HG03139 (cell line): ENCODE data around the gene PCDH1.

Experiments
- ATAC-seq: cut with Tn5 transposase; IDR thresholded peaks from one replicate; pipeline ENCODE4 v1.9.1; 2021; ENCODE audit not compliant: unreplicated experiment

Gene PCDH1

GRCh38 chr5:141857226-141857625 is 21.0 kb downstream of the PCDH1 start:
- ATAC-seq = no peak

- ATAC-seq = no peak
These were observed 22.0 kb downstream of the PCDH1 start for GRCh38 chr5:141856037-141856790.

- ATAC-seq = no peak
These were observed 22.8 kb downstream of the PCDH1 start for GRCh38 chr5:141855265-141856036.

- no peak for ATAC-seq
These were observed 24.1 kb downstream of the PCDH1 start for GRCh38 chr5:141853895-141854626.

- no peak for ATAC-seq
These were observed 25.8 kb downstream of the PCDH1 start for GRCh38 chr5:141852448-141852847.

GRCh38 chr5:141851195-141851874 is 26.9 kb downstream of the PCDH1 start:
- ATAC-seq = no peak

GRCh38 chr5:141850786-141851185 is 27.4 kb downstream of the PCDH1 start:
- ATAC-seq = no peak

- peak; percentile 5 for ATAC-seq
These were observed 27.9 kb downstream of the PCDH1 start for GRCh38 chr5:141850244-141850768.

GRCh38 chr5:141849415-141850243 is 28.6 kb downstream of the PCDH1 start:
- ATAC-seq = peak; percentile 62

- ATAC-seq = peak; percentile 30
These were observed 29.3 kb downstream of the PCDH1 start for GRCh38 chr5:141848744-141849414.

- ATAC-seq = no peak
These were observed 32.2 kb downstream of the PCDH1 start for GRCh38 chr5:141846031-141846430.

GRCh38 chr5:141845371-141845851 is 32.8 kb downstream of the PCDH1 start:
- no peak for ATAC-seq

- ATAC-seq = no peak
These were observed 33.7 kb downstream of the PCDH1 start for GRCh38 chr5:141844414-141845097.

GRCh38 chr5:141843156-141843927 is 34.9 kb downstream of the PCDH1 start:
- no peak for ATAC-seq

- ATAC-seq = no peak
These were observed 36.6 kb downstream of the PCDH1 start for GRCh38 chr5:141841378-141842180.

GRCh38 chr5:141840826-141841360 is 37.3 kb downstream of the PCDH1 start:
- ATAC-seq = no peak

- no peak for ATAC-seq
These were observed 37.9 kb downstream of the PCDH1 start for GRCh38 chr5:141840280-141840812.
